ENCODE data around the gene TRPM4. TPM values are rescaled to one million over a fixed set of nuclear protein-coding genes. Genes with fewer than 3 reads are reported as not detected.

The TRPM4 gene
- polyA plus RNA-seq, 1 of the 3 experiments (the other 2 are of a cell fraction) = 20.6 TPM

- no peak for TF ChIP-seq FOXM1 (IDR thresholded peaks at IDR 0.05; ENCODE audit: low read depth)
- TF ChIP-seq, protein P1, sequence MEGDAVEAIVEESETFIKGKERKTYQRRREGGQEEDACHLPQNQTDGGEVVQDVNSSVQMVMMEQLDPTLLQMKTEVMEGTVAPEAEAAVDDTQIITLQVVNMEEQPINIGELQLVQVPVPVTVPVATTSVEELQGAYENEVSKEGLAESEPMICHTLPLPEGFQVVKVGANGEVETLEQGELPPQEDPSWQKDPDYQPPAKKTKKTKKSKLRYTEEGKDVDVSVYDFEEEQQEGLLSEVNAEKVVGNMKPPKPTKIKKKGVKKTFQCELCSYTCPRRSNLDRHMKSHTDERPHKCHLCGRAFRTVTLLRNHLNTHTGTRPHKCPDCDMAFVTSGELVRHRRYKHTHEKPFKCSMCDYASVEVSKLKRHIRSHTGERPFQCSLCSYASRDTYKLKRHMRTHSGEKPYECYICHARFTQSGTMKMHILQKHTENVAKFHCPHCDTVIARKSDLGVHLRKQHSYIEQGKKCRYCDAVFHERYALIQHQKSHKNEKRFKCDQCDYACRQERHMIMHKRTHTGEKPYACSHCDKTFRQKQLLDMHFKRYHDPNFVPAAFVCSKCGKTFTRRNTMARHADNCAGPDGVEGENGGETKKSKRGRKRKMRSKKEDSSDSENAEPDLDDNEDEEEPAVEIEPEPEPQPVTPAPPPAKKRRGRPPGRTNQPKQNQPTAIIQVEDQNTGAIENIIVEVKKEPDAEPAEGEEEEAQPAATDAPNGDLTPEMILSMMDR (IDR thresholded peaks at IDR 0.05) = no peak
- TF ChIP-seq CHD2 (IDR thresholded peaks at IDR 0.05; ENCODE audit: low read length, partially characterized antibody) = no peak
- TF ChIP-seq, protein P2, sequence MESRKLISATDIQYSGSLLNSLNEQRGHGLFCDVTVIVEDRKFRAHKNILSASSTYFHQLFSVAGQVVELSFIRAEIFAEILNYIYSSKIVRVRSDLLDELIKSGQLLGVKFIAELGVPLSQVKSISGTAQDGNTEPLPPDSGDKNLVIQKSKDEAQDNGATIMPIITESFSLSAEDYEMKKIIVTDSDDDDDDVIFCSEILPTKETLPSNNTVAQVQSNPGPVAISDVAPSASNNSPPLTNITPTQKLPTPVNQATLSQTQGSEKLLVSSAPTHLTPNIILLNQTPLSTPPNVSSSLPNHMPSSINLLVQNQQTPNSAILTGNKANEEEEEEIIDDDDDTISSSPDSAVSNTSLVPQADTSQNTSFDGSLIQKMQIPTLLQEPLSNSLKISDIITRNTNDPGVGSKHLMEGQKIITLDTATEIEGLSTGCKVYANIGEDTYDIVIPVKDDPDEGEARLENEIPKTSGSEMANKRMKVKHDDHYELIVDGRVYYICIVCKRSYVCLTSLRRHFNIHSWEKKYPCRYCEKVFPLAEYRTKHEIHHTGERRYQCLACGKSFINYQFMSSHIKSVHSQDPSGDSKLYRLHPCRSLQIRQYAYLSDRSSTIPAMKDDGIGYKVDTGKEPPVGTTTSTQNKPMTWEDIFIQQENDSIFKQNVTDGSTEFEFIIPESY (IDR thresholded peaks at IDR 0.05; ENCODE audit: borderline replicate concordance, low read depth) = no peak
- no peak for TF ChIP-seq POLR2AphosphoS5 (IDR thresholded peaks at IDR 0.05; ENCODE audit: low read depth, low read length)
Measured at GRCh38 chr19:49182848-49183375, 25.3 kb downstream of the TRPM4 start (continued).

DNA sequence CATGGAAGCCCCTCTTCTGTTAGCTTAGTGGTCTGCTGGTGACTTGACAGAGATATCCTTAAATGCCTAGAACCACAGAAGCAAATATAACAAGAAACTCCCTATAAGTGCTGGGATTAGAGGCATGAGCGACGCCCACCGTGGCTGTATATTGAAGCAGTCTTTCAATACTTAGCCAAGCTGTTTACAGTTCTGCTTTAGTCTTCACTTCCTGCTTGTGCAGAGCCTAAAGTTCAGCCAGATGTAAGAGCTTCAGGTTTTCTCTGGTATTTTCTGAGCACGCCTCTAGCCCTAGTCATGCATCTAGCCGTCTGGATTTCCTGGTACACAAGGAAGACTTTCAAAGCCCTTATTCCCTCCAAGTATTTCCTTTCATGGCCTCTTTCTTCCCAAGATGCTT, 28.5 kb downstream of the TRPM4 start:
- no peaks in the 10 kb centered on the region for H3F3A ChIP-seq (replicated peaks; ENCODE audit: insufficient read depth)
- H3K27me3 ChIP-seq (ENCODE audit: insufficient read depth) = no peaks in the 10 kb centered on the region
- no peak overlapping the region for H3K4me2 ChIP-seq
- no peaks in the 10 kb centered on the region for H4K20me1 ChIP-seq (ENCODE audit: insufficient read depth)
- no peak overlapping the region for H3K4me3 ChIP-seq (ENCODE audit: low read depth in 2 of 2, low read length in 1 of 2)
- H3K9me3 ChIP-seq = no peaks in the 10 kb centered on the region
- WGBS (ENCODE audit: low lambda C conversion rate) = 78% methylated on average over 5 of the region's 5 CpGs
- H3K36me3 ChIP-seq (replicated peaks in 1 of 2; ENCODE audit: control insufficient read depth in 1 of 2, insufficient read depth in 2 of 2, low read length in 1 of 2) = peaks cover 20 to 52% of the 10 kb centered on the region in 2 experiments
- no peak overlapping the region for H2AFZ ChIP-seq (ENCODE audit: low read depth)
- no peak overlapping the region for H3K9ac ChIP-seq
- H3K4me1 ChIP-seq (ENCODE audit: control insufficient read depth in 1 of 2, insufficient read depth in 2 of 2, low read depth in 1 of 2, low read length in 1 of 2) = no peaks in the 10 kb centered on the region
- DNase-seq = no peak
- no peak overlapping the region for H3K27ac ChIP-seq (ENCODE audit: low read depth in 2 of 2, low read length in 1 of 2)
- ChIA-PET POLR2A (interaction anchor here (0.6 kb wide), 1 partner anchor 12 kb away, joined by 4 read pairs; no protein-coding TSS in a partner anchor), CTCF (interaction anchor here (1.2 to 3.7 kb wide), 5 partner anchors 10 to 22 kb away, joined by 3 to 26 read pairs (median 10); no protein-coding TSS in a partner anchor)
- no peaks in the 10 kb centered on the region for H3K9me2 ChIP-seq
- no peaks in the 10 kb centered on the region for H3K79me2 ChIP-seq (ENCODE audit: insufficient read depth)
- TF ChIP-seq FOXM1 (IDR thresholded peaks at IDR 0.05; ENCODE audit: low read depth) (no peak), NRF1 (IDR thresholded peaks at IDR 0.05; ENCODE audit: low read depth, low read length) (no peak), CHD2 (IDR thresholded peaks at IDR 0.05; ENCODE audit: low read length, partially characterized antibody) (no peak), POLR2AphosphoS5 (IDR thresholded peaks at IDR 0.05; ENCODE audit: low read depth, low read length) (no peak), GATA2 (CRISPR knock-in tag; IDR thresholded peaks at IDR 0.05) (no peak), MEF2A (IDR thresholded peaks at IDR 0.05; ENCODE audit: borderline replicate concordance, low read depth) (no peak), EZH2phosphoT487 (IDR thresholded peaks at IDR 0.05; ENCODE audit: borderline replicate concordance, low read depth) (no peak), FOSL2 (IDR thresholded peaks at IDR 0.05; ENCODE audit: borderline replicate concordance, low read depth) (no peak), TEAD4 (IDR thresholded peaks at IDR 0.05; ENCODE audit: borderline replicate concordance, insufficient read depth) (no peak), USF2 (IDR thresholded peaks at IDR 0.05; ENCODE audit: borderline replicate concordance, low read depth, low read length) (no peak), NFIC (IDR thresholded peaks at IDR 0.05; ENCODE audit: borderline replicate concordance) (no peak), IRF3 (IDR thresholded peaks at IDR 0.05; ENCODE audit: low read depth, low read length) (no peak), RXRA (IDR thresholded peaks at IDR 0.05; ENCODE audit: borderline replicate concordance, low read depth) (no peak)
- TF ChIP-seq, protein P3, sequence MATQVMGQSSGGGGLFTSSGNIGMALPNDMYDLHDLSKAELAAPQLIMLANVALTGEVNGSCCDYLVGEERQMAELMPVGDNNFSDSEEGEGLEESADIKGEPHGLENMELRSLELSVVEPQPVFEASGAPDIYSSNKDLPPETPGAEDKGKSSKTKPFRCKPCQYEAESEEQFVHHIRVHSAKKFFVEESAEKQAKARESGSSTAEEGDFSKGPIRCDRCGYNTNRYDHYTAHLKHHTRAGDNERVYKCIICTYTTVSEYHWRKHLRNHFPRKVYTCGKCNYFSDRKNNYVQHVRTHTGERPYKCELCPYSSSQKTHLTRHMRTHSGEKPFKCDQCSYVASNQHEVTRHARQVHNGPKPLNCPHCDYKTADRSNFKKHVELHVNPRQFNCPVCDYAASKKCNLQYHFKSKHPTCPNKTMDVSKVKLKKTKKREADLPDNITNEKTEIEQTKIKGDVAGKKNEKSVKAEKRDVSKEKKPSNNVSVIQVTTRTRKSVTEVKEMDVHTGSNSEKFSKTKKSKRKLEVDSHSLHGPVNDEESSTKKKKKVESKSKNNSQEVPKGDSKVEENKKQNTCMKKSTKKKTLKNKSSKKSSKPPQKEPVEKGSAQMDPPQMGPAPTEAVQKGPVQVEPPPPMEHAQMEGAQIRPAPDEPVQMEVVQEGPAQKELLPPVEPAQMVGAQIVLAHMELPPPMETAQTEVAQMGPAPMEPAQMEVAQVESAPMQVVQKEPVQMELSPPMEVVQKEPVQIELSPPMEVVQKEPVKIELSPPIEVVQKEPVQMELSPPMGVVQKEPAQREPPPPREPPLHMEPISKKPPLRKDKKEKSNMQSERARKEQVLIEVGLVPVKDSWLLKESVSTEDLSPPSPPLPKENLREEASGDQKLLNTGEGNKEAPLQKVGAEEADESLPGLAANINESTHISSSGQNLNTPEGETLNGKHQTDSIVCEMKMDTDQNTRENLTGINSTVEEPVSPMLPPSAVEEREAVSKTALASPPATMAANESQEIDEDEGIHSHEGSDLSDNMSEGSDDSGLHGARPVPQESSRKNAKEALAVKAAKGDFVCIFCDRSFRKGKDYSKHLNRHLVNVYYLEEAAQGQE (IDR thresholded peaks at IDR 0.05; ENCODE audit: low read depth, low read length) = no peak
- TF ChIP-seq, protein P1 (IDR thresholded peaks at IDR 0.05) = no peak

Measured in SK-N-SH (cell line).